ENCODE measurements around the gene KCNQ5.

KCNQ5 gene

DNA sequence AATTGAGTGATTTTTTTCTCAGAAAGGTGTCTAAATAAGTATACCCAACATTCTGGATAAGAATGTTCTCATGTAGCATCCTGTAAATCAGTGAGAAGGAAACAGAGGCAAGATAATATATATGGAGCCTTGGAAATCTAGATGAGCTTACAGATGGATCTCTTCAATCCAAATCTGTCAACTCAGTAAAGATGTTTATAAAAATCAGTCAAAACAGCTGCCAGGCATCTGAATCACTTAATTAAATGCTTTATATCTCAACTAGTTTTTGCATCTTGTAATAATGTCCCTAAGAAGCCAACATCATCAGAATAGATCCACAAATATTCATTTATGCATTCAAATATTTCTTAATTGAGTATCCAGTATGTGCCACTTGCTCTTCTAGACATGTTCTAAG, 303.3 kb downstream of the KCNQ5 start:
- no peak for DNase-seq

DNA sequence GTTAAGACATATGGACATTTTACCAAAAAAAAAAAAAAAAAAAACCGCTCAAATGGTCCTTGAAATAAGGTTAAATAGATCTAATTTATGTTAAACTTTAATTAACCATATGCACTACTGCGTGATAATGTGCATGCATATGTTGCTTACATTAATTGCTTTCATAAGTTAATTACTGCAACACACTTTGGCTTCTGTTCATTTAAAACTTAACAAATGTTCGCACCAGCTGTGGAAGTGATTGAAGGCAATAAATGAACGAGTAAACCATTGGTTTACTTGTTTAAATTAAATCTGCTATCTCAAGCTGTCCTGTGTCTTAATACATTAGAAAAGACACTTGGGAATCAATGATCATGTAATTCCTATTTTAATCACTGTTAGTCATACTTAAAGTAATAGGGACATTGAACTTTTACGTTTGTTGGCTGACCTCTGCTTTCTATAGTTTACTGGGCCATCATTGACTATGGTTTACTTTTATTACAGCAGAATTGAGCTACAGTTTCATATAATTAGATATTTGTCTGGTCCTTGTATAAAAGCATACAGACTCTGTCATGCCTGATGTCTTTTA, 308.8 kb downstream of the KCNQ5 start:
- DNase-seq = no peak

DNA sequence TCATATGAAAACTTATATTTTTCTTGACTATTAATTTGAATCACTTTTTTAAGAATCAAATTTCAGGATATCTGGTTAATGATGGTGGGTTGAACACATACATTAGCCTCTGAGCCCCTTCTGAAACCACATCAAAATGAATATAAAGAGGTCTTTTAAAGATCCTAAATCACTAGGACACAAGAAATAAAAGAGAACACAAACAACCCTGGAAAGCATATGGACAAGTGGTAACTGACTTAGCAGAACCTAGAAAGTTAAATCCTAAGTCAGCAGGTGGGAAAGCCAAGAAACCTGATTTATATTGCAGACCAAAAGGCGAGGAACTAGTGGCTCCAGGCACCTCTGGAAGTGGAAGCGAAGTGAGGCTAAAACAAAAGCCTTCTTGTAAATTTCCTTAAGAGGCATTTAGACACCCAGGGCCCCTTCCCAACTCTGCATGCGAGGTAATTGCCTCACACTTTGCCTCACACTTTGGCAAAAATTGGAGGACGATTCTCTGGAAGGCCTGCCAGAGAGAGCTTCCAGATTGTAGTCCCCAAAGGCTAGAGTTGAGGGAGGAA, 309.5 kb downstream of the KCNQ5 start:
- no peak for DNase-seq

DNA sequence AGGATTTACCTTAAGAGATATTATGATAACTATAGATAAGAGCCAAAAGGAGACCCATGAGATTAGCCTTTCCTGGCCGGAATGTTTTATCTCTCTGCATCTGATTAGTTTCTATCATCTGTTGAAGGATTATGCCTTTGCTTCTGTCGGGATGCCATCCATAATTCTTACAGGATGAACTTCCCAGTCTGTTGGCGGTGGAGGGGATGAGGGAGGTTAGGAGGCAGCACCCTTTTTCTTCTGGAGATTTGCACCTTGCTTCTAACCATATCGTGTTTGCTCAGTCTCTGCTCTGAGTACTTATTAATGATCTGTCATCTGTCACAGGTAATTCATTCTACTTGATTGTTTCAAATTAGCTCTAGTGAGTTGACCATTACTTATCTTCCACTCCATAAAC, 311.4 kb downstream of the KCNQ5 start:
- DNase-seq = no peak

DNA sequence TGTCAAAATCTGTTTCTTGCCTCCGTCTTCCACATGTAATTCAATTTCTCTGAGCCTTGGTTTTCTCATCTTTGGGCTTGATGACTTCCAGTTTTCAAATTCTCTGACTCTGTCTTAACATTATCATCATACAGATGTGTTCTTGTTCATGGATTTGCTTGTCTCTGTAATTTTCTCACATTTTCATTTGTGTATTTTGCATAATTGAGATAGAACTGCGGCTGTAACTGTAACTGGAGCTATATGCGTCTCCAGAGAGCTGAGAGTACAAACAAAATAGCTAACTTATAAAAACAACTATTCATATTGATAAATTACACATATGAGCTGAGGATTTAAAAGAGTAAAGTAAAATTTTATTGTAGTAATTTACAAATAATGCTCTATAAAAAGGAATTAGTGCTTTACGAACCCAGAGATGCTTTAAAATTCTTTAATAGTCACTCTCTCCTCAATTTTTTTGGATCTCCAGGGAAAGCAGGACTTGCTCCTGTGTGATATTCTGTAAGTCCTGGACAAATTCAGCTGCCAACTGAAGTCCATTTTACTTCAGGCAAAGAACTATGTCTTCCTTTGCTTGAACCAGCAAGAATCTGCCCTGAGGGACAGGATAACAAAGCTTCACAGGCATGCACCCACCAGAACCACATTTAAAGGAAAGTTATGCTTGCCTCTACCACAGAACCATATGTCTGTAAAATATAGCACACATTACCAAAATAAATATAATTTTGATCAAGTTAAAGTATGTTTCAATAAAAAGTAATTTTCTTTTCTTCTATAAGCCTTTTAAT, 315.1 kb downstream of the KCNQ5 start:
- DNase-seq = no peak

DNA sequence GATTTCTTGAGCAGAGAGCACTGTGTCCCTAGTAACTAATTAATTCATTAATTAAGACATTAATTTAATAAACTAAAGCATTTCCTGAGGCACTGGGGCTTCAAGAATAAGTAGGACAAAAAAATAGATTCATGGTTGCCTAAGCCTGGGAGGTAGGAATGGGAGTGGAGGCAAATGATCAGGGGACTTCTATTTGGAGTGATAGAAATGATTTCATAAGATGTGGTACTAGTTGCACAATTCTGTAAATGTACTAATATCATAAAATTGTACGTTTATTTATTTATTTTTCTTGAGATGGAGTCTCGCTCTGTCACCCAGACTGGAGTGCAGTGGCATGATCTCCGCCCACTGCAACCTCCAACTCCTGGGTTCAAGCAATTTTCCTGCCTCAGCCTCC, 316.2 kb downstream of the KCNQ5 start:
- DNase-seq = no peak

DNA sequence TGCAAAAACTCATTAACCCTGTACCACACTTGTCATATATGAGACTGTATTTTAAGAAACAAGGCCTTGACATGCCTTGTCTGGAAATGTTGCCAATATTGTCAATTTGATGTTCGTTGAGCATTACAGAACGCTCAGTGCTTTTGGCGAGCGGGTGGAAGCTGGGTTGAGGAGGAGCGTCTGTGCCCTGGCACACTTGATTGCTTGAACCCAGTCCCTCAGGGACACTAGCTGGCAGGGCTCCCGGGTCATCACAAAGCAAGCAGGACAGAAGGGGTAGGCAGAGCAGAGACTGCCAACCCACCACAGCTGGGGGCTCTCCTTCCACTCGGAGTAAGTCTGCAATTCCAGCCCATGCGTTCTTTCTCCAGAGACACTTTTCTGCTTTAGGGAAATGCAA, 317.1 kb downstream of the KCNQ5 start:
- no peak for DNase-seq

DNA sequence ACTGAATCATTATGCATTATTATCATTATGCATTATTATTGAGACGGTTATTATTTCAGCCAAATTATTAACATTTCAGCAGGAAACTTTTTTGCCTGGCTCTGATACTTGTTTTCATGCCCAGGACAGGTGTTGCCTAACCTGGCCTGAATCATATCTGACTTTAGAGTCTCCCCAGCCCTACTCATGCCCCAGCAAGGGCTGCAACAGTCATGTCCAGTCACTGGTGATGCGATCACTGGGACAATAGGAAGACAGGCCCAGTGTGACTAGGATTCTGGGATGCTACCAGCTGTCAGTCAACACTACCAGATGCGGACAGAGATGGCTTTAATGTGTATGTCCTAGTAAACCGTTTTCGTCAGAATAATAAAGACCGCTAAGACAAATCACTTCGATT, 318.4 kb downstream of the KCNQ5 start:
- no peak for DNase-seq

DNA sequence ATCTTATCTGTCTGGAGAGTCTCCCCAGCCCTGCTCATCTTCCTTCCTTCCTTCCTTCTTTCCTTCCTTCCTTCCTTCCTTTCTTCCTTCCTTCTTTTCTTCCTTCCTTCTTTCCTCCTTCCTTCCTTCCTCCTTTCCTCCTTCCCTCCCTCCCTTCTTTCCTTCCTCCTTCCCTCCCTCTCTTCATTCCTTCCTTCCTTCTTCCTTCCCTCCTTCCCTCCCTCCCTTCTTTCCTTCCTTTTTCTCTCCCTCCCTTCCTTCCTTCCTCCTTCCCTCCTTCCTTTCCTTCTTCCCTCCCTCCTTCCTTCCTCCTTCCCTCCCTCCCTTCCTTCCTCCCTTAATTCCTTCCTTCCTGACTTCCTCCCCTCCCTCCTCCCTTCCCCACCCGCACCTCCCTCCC, 319.4 kb downstream of the KCNQ5 start:
- no peak for DNase-seq

DNA sequence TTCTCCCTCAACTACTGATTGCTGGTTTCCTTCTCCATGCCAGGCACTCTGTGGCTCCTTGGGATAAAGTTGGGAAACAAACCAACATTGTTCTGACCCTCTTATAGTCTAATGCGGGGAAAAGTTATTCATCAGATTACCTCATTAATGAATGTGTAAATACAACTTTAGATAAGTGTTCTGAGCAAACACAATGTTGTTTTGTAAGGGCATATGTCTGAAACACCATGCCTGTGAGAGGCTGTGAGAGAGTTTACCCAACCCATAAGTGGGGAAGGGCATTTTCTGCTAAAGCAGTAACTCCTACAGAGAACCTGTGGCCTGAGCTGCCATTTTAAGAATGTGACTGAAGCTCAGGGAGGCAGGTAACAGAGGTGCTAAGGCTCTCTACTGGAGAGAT, 319.9 kb downstream of the KCNQ5 start:
- no peak for DNase-seq

DNA sequence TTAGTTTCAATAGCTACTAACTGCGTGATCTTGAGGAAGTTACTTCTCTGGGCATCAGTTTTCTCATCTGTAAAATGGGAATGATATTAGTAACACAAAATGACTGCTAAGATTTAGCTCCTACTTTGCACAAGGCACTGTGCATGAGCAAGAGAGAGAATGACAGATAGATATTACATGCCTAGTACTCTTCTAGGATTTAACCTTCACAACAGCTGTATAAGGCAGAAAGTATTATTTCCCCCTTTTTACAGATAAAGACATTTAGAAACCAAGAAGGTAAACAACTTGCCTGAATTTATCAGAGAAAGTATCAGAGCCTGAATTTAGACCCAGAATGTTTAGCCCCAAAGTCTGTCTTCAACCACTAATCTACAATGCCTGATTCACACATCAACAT, 321.8 kb downstream of the KCNQ5 start:
- DNase-seq = no peak

DNA sequence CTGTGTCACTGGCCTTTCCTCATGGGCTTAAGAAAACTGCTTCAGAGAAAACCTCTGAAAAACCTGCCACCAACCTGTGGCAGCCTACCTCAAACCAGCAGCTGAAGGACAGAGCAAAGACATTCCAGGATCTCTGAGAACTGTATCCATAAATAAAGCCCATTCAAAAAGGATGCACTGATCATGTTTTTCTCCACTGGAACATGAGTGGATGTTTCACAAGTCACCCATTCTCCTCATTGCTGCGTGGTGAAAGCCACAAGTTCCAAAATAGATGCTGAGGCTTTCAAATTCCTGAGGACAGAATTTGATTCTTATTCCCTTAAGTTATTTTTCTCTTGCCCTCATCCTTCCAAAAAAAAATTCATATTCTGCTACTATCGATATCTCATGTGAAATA, 322.8 kb downstream of the KCNQ5 start:
- DNase-seq = no peak

DNA sequence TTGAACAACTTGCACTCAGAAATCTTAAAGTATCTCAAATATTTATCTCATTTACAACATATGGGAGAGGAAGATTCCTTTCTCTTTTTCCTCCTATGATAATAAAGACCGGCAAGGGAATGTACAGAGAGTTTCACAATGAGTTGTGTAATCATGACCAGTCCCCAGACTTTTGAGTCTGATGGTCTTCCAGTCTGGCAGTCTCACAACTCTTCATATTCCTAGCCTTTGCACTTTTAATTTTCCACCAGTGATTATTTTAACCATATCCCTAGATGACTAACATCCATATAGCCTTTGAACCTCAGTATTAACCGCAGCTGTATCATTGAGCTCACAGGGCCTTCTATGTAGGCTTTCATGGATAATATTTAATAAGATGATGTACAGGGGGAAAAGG, 324.9 kb downstream of the KCNQ5 start:
- no peak for DNase-seq

DNA sequence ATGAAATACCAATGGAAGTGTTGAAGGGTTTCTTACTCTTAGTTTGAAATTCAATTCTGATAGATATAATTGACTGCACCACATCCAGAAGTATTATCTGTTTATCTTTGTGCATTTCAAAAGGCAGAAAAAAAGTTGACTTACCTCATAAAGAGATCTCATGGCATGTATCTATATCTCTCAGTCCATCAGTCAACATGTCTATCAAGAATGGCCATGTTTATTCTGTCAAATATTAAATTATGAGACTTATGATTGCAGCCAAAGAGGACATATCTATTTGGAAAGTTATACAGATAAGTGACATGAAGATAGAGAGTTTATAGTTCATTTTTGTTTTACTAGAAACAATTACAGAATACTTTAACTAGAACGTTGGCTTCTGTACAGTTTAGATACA, 325.7 kb downstream of the KCNQ5 start:
- no peak for DNase-seq

DNA sequence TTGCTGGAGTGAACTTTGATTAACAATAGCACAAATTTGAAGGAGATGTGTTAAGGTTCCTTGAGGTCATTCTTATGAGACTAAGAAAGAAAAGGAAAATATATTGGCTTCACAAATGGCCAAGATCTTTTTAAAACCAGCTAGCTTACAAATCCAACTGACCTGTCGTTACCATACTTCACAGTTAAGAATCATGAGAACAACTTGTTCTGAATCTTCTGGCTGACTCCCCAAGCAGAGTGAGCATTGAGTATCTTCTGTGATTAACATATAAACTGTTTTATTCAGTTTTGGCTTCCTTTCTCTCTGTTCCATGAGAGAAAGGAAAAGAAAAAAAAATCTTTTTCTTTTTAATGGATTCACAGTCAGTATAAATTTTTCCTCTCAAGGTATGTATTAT, 326.3 kb downstream of the KCNQ5 start:
- no peak for DNase-seq

DNA sequence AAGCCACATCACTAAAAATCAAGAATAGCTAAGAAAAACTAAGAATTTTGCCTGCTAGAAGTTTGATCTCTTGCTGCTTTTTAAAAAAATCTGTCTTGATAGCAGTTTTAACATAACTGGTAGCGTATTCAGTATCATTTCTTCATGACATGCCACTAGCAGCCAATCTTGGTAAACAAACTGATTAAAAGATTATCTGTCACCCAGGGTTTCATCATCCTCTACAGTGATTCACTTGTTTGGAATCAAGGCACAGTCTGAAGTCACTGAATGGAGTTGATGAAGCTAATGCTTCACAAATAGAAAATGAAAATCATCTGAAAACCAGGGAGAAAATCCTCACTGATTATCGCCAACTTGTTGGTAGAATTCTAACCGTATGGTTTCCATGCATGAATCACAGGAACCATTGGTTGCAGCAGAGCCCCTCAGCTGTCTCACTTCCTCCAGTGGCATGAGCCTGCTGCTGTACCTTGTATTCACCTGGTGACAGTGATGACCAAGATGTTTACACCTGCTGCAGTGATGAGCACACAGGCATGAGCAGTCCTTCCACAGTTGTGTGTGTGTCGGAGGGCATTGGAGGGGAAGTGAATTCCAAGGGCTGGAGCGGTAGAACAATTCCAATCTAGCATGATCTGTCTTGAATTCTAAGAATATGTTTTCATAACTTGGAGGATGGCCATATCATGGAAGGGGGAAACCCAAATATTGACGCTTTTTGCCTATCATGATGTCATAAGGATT, 328.4 kb downstream of the KCNQ5 start:
- DNase-seq = no peak

DNA sequence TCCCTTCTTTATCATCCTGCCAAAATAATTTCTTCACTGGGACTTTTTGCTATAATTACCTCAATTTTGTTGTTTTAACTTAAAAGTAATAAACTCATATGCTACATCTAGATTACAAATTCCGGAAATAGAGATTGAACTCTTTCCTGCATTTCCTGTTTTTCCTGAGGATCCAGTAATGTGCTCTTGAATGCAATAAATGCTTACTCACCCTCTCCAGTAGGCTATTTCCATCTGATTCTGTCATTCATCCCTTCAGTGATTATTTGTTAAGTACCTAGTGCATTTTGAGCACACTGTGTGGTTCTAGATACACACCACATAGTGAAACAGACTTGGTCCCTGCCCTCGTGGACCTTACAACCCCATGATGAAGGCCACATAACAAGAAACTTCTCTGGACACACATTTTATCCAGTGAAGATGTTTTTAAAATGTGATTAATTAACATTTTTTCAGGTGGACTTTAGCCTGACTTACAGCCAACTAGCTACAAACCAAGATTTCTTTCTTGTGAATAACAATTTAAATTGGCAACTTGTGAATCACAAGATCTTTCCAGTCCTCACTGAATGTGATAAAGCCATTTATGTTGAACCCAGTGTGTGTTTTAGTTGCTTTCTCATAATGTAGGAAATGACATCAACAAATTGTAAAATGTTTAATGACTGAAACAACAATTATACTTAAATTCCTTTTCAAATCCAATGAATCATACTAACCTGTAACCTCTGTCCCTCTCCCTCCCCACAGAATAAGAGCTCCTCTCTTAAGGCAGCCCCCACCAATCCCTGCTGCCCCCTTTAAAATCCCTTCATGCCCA, 331.2 kb downstream of the KCNQ5 start:
- no peak for DNase-seq

DNA sequence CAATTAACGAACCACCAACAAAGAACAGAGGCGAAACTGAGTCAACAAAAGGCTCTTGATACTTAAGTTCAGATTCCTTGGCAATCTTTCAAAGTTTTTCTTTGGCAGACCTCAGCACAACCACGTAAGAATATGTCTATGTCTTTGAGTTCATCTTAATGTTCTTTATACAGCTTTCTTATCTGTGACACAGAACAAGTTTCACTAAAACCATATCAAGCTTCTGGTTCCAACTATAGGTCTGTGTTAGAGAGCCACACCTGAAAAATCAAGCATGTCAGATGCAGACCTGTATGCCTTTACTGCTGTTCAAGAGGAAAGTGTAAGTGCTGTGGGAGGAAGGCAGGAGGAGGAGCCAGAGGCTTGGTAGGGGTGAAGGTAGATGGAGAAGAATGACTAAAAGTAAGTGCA, 332.1 kb downstream of the KCNQ5 start:
- no peak for DNase-seq

DNA sequence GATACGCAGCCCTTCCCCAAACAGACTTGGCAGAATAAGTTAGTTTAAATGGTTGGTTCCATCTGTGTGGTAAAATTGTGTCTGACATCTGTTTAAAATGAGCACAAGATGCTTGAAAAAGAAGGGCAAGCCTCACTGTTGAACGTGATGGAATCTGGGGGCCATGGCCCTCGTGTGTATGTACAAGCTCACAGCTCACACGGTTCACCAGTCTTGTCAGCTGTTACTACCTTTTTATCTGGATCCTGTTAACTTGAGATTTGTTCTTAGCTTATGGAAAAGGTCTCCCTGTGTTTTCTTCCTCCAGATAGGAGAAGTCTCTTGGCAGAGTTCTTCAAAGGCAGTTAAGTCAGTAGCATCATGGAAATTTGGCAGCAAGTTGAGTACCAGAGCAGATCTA, 332.9 kb downstream of the KCNQ5 start:
- no peak for DNase-seq

DNA sequence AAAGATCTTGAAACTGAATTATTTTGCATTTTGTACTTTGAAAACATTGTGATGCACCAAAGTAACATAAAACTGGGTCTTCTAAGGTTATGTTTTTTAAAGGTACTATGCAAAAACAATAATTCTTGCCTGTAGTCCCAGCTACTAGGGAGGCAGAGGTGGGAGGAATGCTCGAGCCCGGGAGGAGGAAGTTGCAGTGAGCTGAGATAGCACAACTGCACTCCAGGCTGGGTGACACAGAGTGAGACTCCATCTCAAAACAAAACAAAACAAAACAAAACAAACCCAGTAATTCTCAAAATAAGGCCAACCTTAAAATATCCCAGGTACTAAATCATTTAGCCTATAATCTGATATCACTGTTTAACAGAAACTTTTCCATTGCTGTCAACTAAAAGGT, 333.8 kb downstream of the KCNQ5 start:
- DNase-seq = peak; percentile 7

DNA sequence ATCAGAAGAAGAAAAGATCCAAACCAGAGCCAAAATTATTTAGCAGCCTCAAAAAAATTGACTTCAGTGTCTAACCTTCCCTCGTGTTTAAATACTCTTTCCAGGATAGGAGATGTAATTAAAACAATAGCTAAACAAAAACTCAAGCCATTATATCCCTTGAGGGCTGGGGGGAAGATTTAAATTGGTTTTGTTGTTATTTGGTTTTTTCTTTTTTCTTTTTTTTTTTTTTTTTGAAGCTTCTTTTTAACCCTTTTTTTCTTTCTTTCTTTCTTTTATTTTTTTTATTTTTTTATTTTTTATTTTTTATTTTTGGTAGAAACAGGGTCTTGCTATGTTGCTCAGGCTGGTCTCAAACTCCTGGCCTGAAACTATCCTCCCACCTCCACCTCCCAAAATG, 334.4 kb downstream of the KCNQ5 start:
- no peak for DNase-seq

DNA sequence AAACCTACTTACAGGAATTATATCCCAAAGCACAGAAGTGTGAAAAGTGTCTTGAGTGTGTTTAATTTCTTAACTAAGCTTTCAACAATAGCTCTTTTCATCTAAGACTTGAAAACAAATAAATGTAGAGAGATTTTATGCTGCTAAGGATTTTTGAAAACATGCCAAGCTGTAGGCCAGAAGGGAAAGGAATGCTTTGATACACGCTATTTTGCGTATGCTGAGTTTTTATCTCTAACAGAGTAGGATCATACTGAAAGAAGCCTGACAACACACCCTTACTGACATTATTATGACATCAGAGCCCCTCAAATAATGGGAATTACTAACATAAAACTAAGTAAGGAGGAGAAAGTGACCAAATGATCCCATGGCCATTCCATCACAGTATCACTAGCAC, 338.0 kb downstream of the KCNQ5 start:
- no peak for DNase-seq

DNA sequence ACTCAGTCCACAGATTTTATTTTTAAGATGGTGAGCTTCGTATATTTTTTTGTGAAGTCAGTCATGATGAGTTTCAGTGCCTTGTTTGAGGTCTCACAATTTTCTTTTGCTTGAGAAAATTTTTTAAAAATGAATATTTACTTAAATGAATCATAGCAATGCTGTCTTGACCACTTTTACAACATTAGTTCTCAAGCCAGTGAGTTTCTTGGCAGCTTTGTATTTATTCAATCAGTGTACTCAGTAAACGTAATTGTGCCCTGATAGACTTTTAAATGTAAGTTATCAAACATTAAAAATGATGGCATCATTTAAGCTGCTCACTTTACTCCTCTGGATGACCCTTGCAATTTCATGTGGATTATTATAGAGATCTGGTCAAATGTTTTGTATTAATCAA, 342.1 kb downstream of the KCNQ5 start:
- DNase-seq = no peak
